Stomach (tissue), 4 donors: Measurements from ENCODE around the gene CDC5L.

ENCODE experiments used
- POLR2A ChIP-seq, 4 donors: fragments of 450-650 bp; IDR thresholded peaks; one replicate each; pipeline ENCODE4 v1.6.1; 2016; ENCODE audit warnings: antibody characterized with exemption in 4 of 4, control low read depth in 2 of 4, mild to moderate bottlenecking in 1 of 4, moderate library complexity in 1 of 4
- TF ChIP-seq, protein P1 (sequence below), 7 experiments: fragments of 450-650 bp in 4 of 7; fragments of 200-600 bp in 3 of 7; sonication (generic) in 3 of 7; IDR thresholded peaks; one replicate each; pipeline ENCODE4 v1.5.1; 2016 to 2019; ENCODE audit warnings: antibody characterized with exemption in 7 of 7, control low read depth in 2 of 7, mild to moderate bottlenecking in 1 of 7

- TF ChIP-seq, protein P1, sequence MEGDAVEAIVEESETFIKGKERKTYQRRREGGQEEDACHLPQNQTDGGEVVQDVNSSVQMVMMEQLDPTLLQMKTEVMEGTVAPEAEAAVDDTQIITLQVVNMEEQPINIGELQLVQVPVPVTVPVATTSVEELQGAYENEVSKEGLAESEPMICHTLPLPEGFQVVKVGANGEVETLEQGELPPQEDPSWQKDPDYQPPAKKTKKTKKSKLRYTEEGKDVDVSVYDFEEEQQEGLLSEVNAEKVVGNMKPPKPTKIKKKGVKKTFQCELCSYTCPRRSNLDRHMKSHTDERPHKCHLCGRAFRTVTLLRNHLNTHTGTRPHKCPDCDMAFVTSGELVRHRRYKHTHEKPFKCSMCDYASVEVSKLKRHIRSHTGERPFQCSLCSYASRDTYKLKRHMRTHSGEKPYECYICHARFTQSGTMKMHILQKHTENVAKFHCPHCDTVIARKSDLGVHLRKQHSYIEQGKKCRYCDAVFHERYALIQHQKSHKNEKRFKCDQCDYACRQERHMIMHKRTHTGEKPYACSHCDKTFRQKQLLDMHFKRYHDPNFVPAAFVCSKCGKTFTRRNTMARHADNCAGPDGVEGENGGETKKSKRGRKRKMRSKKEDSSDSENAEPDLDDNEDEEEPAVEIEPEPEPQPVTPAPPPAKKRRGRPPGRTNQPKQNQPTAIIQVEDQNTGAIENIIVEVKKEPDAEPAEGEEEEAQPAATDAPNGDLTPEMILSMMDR (IDR thresholded peaks at IDR 0.05), result no peak
- no peak for TF ChIP-seq POLR2A (IDR thresholded peaks at IDR 0.05)
Measured at GRCh38 chr6:44463728-44464450, 76.4 kb downstream of the CDC5L start.
